Kidney (tissue), 22 donors: Measurements from ENCODE around the gene SULT1C3. TPM values are rescaled to one million over a fixed set of nuclear protein-coding genes. Genes with fewer than 3 reads are reported as not detected.

Experiments
- DNase-seq, 5 donors: peaks; one replicate each; pipeline ENCODE4 v3.0.0-alpha.2; 2013 to 2020
- FAIRE-seq: peaks from 2 replicates; lab custom pipeline; 2012; peaks lifted over from hg19 to GRCh38; lab: Jason Lieb, UNC
- H3K27ac ChIP-seq, 2 donors: one replicate each; pipeline ENCODE4 v1.7.0; 2013; ENCODE audit warnings: low read depth in 2 of 2, low read length in 2 of 2, inconsistent platforms in 1 of 2
- H3K27me3 ChIP-seq: one replicate; pipeline ENCODE4 v1.7.1; 2013; ENCODE audit warnings: low read length, inconsistent platforms; ENCODE audit not compliant: control insufficient read depth, insufficient read depth
- H3K36me3 ChIP-seq, 3 donors: one replicate each; pipeline versions ENCODE4 v1.7.0 to v1.7.1; 2013; ENCODE audit warnings: low read length in 3 of 3, control low read depth in 1 of 3, inconsistent platforms in 1 of 3; ENCODE audit not compliant: insufficient read depth in 3 of 3, control insufficient read depth in 2 of 3
- H3K4me1 ChIP-seq, 3 donors: one replicate each; pipeline versions ENCODE4 v1.7.0 to v1.7.1; 2013; ENCODE audit warnings: low read length in 3 of 3, inconsistent platforms in 1 of 3, low read depth in 1 of 3; ENCODE audit not compliant: control insufficient read depth in 2 of 3, insufficient read depth in 2 of 3
- H3K4me3 ChIP-seq, 3 donors: one replicate each; pipeline versions ENCODE4 v1.7.0 to v1.8.1; 2013; ENCODE audit warnings: low read length in 3 of 3, control low read depth in 1 of 3, inconsistent platforms in 1 of 3
- H3K9ac ChIP-seq, 3 donors: one replicate each; pipeline versions ENCODE4 v1.7.0 to v1.7.1; 2013; ENCODE audit warnings: low read length in 3 of 3, control low read depth in 1 of 3, inconsistent platforms in 1 of 3
- H3K9me3 ChIP-seq, 3 donors: one replicate each; pipeline versions ENCODE4 v1.7.0 to v1.7.1; 2013; ENCODE audit warnings: low read length in 3 of 3, control low read depth in 1 of 3, inconsistent platforms in 1 of 3; ENCODE audit not compliant: control insufficient read depth in 2 of 3, insufficient read depth in 1 of 3
- intact Hi-C: fragments of 100-400 bp; cut with DNase I; formaldehyde crosslinking; loops from one replicate; pipeline ENCODE4 v1.11.1; 2022
- long read RNA-seq, 10 donors: library from polyadenylated mRNA in 1 of 10; unstranded in 1 of 10; transcript quantifications; one replicate each; pipeline ENCODE4 v2.0.0 and lab custom pipeline, GENCODE V29; 2021 to 2026
- polyA plus RNA-seq: library from polyadenylated mRNA; stranded (reverse); fragments of 350-450 nt; fragmentation: Illumina TruSeq; extraction: RNeasy Lipid Tissue Mini Kit (QIAGEN cat#74804); gene quantifications from one replicate; pipeline ENCODE4 v1.2.3, GENCODE V29; 2014; ENCODE audit warnings: low read depth, low replicate concordance; ENCODE audit not compliant: insufficient read depth
- total RNA-seq: library from RNA; stranded (reverse); fragmentation: NEBNext Ultra II Directional; extraction: Animal tissue kit (Norgen Biotek cat#: 25700); gene quantifications from one replicate; pipeline ENCODE4 v1.2.1, GENCODE V29; 2021
- TF ChIP-seq, protein P1 (sequence below): IDR thresholded peaks from 3 replicates; pipeline ENCODE4 v1.5.1; 2012; ENCODE audit warnings: mild to moderate bottlenecking, moderate library complexity, borderline replicate concordance; ENCODE audit not compliant: insufficient read depth; ENCODE audit errors: extremely low read depth
- donor health status: control.
- donor health status: control.
- donor health status: control.
- donor health status: control.
- donor health status: control.
- donor health status: DM: yes; HTN: yes; CAD: no.
- donor health status: Normal renal cell carcinoma (clear cell type).

Gene SULT1C3
- total RNA-seq, result not detected
- polyA plus RNA-seq, result not detected
- long read RNA-seq, donor 1, result 0 reads
- long read RNA-seq, donor 2, result 0 reads
- long read RNA-seq, donor 3, result 0 reads
- long read RNA-seq, donor 4, result 0 reads
- long read RNA-seq, donor 5, result 0 reads
- long read RNA-seq, donor 6, result 0 reads
- long read RNA-seq, donor 7, result 0 reads
- long read RNA-seq, donor 8, result 0 reads
- long read RNA-seq, donor 9, result 0 reads
- long read RNA-seq, donor 10, result 0 reads

- no peak within 1 kb of the TSS for H3K27ac ChIP-seq
- no peak within 1 kb of the TSS for H3K4me3 ChIP-seq
- peaks cover 0 to 7% (median 0%) of the 10 kb centered on the region in 3 donors for H3K9me3 ChIP-seq
- TF ChIP-seq, protein P1, sequence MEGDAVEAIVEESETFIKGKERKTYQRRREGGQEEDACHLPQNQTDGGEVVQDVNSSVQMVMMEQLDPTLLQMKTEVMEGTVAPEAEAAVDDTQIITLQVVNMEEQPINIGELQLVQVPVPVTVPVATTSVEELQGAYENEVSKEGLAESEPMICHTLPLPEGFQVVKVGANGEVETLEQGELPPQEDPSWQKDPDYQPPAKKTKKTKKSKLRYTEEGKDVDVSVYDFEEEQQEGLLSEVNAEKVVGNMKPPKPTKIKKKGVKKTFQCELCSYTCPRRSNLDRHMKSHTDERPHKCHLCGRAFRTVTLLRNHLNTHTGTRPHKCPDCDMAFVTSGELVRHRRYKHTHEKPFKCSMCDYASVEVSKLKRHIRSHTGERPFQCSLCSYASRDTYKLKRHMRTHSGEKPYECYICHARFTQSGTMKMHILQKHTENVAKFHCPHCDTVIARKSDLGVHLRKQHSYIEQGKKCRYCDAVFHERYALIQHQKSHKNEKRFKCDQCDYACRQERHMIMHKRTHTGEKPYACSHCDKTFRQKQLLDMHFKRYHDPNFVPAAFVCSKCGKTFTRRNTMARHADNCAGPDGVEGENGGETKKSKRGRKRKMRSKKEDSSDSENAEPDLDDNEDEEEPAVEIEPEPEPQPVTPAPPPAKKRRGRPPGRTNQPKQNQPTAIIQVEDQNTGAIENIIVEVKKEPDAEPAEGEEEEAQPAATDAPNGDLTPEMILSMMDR, result no peak
- intact Hi-C loops, result no loop called here
- FAIRE-seq (no peak), DNase-seq (no peak)
- no peaks in the 10 kb centered on the region for H3K27me3 ChIP-seq
- no peaks in the 10 kb centered on the region for H3K4me1 ChIP-seq
- no peak within 1 kb of the TSS for H3K9ac ChIP-seq
- no peaks in the 10 kb centered on the region for H3K36me3 ChIP-seq
Measured at GRCh38 chr2:108239786-108240185, at the start of gene SULT1C3. Gene SULT1C3 (plus strand): TSS chr2:108239968. CDS start chr2:108247195, 7,227 bp downstream.

DNA sequence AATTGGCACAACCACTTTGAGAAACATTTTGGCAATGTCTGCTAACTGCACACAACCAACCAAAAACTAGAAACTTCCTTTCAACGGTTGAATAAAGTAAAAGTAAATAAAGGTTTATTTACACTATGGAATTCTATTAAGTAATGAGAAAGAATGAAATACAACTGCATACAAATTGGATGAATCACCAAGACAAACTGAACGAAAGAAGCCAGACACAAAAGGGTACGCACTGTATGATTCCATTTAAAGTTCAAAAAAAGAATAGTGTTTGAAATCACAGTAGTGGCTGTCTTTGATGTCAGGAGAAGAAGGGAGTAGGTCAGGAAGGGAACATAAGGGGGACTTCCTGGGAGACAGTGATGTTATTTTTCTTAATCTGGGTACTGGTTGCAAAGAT, 46.5 kb upstream of the SULT1C3 start:
- H3K36me3 ChIP-seq, result no peaks in the 10 kb centered on the region
- no peak overlapping the region for H3K4me3 ChIP-seq
- TF ChIP-seq, protein P1, result no peak
- no peaks in the 10 kb centered on the region for H3K9me3 ChIP-seq
- H3K27me3 ChIP-seq, result no peaks in the 10 kb centered on the region
- FAIRE-seq (no peak), DNase-seq (no peak)
- H3K27ac ChIP-seq, result no peak overlapping the region
- intact Hi-C loops, result no loop called here
- no peaks in the 10 kb centered on the region for H3K4me1 ChIP-seq
- no peak overlapping the region for H3K9ac ChIP-seq

DNA sequence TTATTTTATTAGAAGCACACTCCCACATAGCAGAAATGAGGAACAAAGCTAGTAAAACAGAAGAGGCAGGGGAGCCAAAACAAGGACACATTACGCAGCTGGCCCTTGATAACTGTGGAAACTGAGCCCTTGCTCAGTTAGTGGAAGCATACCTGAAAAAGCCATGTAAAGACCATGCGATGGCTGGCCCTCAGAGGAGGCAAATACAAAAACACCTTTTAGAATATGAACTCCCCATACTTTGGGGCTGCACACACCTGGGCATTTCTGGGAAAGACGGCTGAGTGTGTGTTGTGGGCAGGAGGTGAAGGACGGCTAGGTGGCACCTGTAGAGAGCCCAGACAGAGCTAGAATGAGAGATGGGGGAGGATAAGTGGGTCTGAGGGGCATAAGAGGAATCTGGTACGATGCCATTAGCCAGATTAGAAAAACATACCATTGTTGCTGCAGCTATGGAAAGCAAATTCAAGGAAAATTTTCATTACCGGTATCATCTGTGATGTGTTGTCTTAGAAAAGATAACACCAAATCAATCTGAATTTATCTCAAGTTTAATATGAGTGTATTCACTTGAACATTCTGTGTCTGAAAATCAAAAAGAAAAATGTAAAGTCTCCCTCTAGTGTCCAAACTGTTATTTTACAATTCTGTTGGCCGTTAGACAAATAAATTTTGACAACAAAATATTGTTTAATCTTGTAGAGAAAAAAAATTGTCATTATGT, 45.2 kb upstream of the SULT1C3 start:
- intact Hi-C loops, result no loop called here
- Histone ChIP-seq H3K36me3 (no peaks in the 10 kb centered on the region), H3K9me3 (no peaks in the 10 kb centered on the region), H3K27me3 (no peaks in the 10 kb centered on the region), H3K4me3 (no peak overlapping the region), H3K27ac (no peak overlapping the region), H3K9ac (no peak overlapping the region), H3K4me1 (no peaks in the 10 kb centered on the region)
- TF ChIP-seq, protein P1, result no peak
- FAIRE-seq, result peak; percentile 98
- peak in 2 of 5 donors; percentile 15 to 29 for DNase-seq
